PC-9 (cell line): ENCODE results near the gene MYEF2.

Experiments used
- CTCF ChIP-seq: fragments of 200-600 bp; sonication (generic); conservative IDR thresholded peaks from 2 replicates; pipeline ENCODE4 v1.6.1; 2017; ENCODE audit warnings: mixed run types, antibody characterized with exemption, mild to moderate bottlenecking, moderate library complexity
- EZH2 ChIP-seq: fragments of 200-600 bp; sonication (generic); IDR thresholded peaks from 2 replicates; pipeline ENCODE4 v1.8.0; 2017; ENCODE audit warnings: antibody characterized with exemption, low read depth

- TF ChIP-seq CTCF, result no peak
- TF ChIP-seq EZH2, result no peak
These were observed 13.6 kb upstream of the MYEF2 start, which contains the start of gene CTXN2 for GRCh38 chr15:48191574-48192225.
